Nephron (organoid): ENCODE results near the gene FLII.

Experiments
- H3K27ac Mint-ChIP-seq, 3 experiments: 2 replicates each; pipeline ENCODE4 v1.8.0; 2020; ENCODE audit warnings: mixed read lengths in 3 of 3, mild to moderate bottlenecking in 2 of 3, moderate library complexity in 1 of 3
- H3K27me3 Mint-ChIP-seq: 2 replicates; pipeline ENCODE4 v1.8.0; 2021; ENCODE audit warnings: low read depth, mild to moderate bottlenecking, moderate library complexity, mixed read lengths
- H3K36me3 Mint-ChIP-seq: 2 replicates; pipeline ENCODE4 v1.8.0; 2020; ENCODE audit warnings: low read depth, mixed read lengths
- H3K4me1 Mint-ChIP-seq: 2 replicates; pipeline ENCODE4 v1.8.0; 2020; ENCODE audit warnings: mixed read lengths
- H3K4me3 Mint-ChIP-seq, 3 experiments: 2 replicates each; pipeline ENCODE4 v1.8.0; 2020; ENCODE audit warnings: mild to moderate bottlenecking in 3 of 3, mixed read lengths in 3 of 3, moderate library complexity in 2 of 3
- H3K9me3 Mint-ChIP-seq: 2 replicates; pipeline ENCODE4 v1.8.0; 2020; ENCODE audit warnings: mixed read lengths
- CTCF ChIP-seq, 3 experiments: fragments of 200-600 bp; sonication (generic); IDR thresholded peaks; one replicate each; pipeline ENCODE4 v1.5.0; 2021; ENCODE audit warnings: antibody characterized with exemption in 3 of 3; ENCODE audit not compliant: unreplicated experiment in 3 of 3

FLII gene

GRCh38 chr17:18253947-18254821, 4.4 kb downstream of the FLII start:
- peak overlapping the region in 2 of 3 experiments; percentile 34 to 43 for H3K4me3 Mint-ChIP-seq
- H3K4me1 Mint-ChIP-seq = peaks cover 9% of the 10 kb centered on the region
- no peak for TF ChIP-seq CTCF (IDR thresholded peaks at IDR 0.05; ENCODE audit: unreplicated experiment in 3 of 3)
- no peak overlapping the region for H3K27ac Mint-ChIP-seq
- H3K27me3 Mint-ChIP-seq = no peaks in the 10 kb centered on the region
- H3K36me3 Mint-ChIP-seq = peaks cover 27% of the 10 kb centered on the region
- no peaks in the 10 kb centered on the region for H3K9me3 Mint-ChIP-seq

DNA sequence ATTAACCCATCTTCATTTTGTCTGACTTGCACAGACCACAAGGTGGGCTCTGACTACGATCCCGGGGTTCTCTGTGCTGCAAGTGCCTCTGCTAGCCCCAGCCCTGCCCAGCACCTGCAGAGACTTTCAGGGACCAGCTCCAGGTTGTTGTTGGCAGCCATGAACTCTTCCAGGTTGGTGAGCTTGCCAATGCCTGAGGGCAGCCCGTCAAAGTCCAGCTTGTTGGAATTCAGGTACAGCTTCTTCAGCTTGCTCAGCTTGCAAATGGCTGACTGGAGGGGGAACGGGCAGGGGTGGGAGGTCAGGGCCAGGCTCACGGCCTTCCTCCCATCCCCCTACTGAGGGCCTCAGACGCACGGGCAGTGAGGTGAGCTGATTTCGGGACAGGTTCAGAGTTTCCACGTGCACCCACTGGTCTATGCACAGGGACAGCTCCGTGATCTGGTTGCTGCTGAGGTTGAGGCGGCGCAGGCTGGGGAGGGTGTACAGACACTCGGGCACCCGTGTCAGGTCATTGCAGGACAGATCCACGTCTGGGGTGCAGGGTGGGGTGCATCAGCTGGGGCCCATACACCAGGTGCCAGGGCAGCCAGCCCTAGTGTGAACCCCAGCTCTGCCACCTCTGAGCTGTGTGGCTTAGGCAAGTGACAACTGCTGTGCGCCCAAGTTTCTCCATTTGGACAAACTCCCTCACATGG, 5.2 kb downstream of the FLII start:
- Mint-ChIP-seq H3K4me3 (no peak overlapping the region), H3K9me3 (no peaks in the 10 kb centered on the region), H3K27ac (no peak overlapping the region), H3K27me3 (no peaks in the 10 kb centered on the region), H3K36me3 (peaks cover 32% of the 10 kb centered on the region), H3K4me1 (peaks cover 11% of the 10 kb centered on the region)
- no peak for TF ChIP-seq CTCF (IDR thresholded peaks at IDR 0.05; ENCODE audit: unreplicated experiment in 3 of 3)

DNA sequence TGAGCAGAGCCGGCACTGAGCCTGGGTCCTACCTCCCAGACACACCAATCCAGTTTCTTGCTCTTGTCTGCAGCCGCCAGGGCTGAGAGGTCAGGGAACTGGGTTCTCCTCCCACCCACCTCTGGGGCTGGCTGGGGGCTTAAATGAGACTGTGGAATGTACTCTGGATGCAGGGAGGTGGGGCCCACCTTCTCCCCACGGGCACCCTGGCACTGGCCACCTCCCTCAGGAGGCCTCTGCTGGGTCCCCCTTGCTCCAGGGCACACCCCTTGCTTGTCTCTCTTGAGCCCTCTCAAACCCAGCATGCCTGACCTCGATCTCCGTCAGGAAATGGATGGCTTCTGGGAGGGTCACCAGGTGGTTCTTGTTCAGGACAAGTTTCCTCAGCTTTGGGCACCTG, 6.4 kb downstream of the FLII start:
- Mint-ChIP-seq H3K4me3 (no peak overlapping the region), H3K4me1 (peaks cover 10% of the 10 kb centered on the region), H3K27me3 (no peaks in the 10 kb centered on the region), H3K27ac (no peak overlapping the region), H3K36me3 (peaks cover 39% of the 10 kb centered on the region), H3K9me3 (no peaks in the 10 kb centered on the region)
- no peak for TF ChIP-seq CTCF (IDR thresholded peaks at IDR 0.05; ENCODE audit: unreplicated experiment in 3 of 3)

- TF ChIP-seq CTCF (IDR thresholded peaks at IDR 0.05; ENCODE audit: unreplicated experiment in 3 of 3) = no peak
- Mint-ChIP-seq H3K36me3 (peaks cover 44% of the 10 kb centered on the region), H3K9me3 (no peaks in the 10 kb centered on the region), H3K27ac (no peak overlapping the region), H3K4me3 (no peak overlapping the region), H3K27me3 (no peaks in the 10 kb centered on the region), H3K4me1 (peaks cover 7% of the 10 kb centered on the region)
These were observed 7.3 kb downstream of the FLII start for GRCh38 chr17:18251204-18251603.

GRCh38 chr17:18250708-18251107, 7.8 kb downstream of the FLII start:
- H3K9me3 Mint-ChIP-seq = no peaks in the 10 kb centered on the region
- H3K36me3 Mint-ChIP-seq = peaks cover 46% of the 10 kb centered on the region
- H3K4me1 Mint-ChIP-seq = peaks cover 7% of the 10 kb centered on the region
- TF ChIP-seq CTCF (IDR thresholded peaks at IDR 0.05; ENCODE audit: unreplicated experiment in 3 of 3) = no peak
- H3K27ac Mint-ChIP-seq = no peak overlapping the region
- no peak overlapping the region for H3K4me3 Mint-ChIP-seq
- no peaks in the 10 kb centered on the region for H3K27me3 Mint-ChIP-seq
